Mucosa of stomach (tissue), 1 donor: ENCODE measurements around the gene SH3TC2.

Experiments used
- H3K27me3 ChIP-seq: one replicate; pipeline ENCODE4 v1.7.0; 2013; ENCODE audit warnings: mild to moderate bottlenecking, low read length; ENCODE audit not compliant: control insufficient read depth, insufficient read depth
- H3K36me3 ChIP-seq: one replicate; pipeline ENCODE4 v1.7.0; 2013; ENCODE audit warnings: low read length; ENCODE audit not compliant: control insufficient read depth, insufficient read depth
- H3K4me1 ChIP-seq: one replicate; pipeline ENCODE4 v1.7.0; 2013; ENCODE audit warnings: mild to moderate bottlenecking, low read length; ENCODE audit not compliant: control insufficient read depth, insufficient read depth
- H3K4me3 ChIP-seq: one replicate; pipeline ENCODE4 v1.7.0; 2013; ENCODE audit warnings: low read length
- H3K9ac ChIP-seq: one replicate; pipeline ENCODE4 v1.7.0; 2013; ENCODE audit warnings: mild to moderate bottlenecking, low read length, moderate library complexity
- H3K9me3 ChIP-seq: one replicate; pipeline ENCODE4 v1.7.0; 2013; ENCODE audit warnings: mild to moderate bottlenecking, low read length, moderate library complexity; ENCODE audit not compliant: control insufficient read depth
- donor health status: Pancreatic carcinoma.

SH3TC2 gene

DNA sequence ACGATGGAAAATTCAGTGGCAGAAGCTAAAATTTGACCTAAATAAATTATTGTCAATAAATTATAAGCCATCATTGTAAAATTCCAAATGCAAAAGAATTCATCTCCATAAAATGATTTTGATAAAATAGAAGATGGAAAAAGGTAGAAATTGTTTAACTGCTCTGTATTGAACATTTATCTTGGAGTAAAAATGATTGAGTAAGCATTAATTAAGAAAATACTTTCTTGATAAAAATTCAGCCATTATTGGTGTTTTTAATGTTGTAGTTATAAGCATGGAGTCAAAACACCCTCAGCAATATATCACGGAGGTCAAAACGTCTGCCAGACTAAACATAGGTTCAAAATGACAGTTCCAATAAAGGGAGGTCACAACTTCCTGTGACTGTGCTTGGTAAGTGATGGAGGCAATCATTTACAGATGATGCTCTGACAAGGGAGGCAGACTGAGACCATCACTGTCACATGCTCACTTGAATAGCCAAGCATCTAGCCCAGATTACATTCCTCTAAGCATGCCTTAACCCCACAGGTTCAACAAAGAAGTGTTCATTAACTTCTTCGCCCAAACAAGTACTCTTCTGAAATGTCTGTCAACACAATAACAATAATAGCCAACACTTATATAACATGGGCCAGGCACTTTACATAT lies 69.5 kb downstream of the SH3TC2 start:
- no peak overlapping the region for H3K4me3 ChIP-seq
- H3K27me3 ChIP-seq: no peaks in the 10 kb centered on the region
- no peaks in the 10 kb centered on the region for H3K36me3 ChIP-seq
- no peaks in the 10 kb centered on the region for H3K4me1 ChIP-seq
- no peaks in the 10 kb centered on the region for H3K9me3 ChIP-seq
- no peak overlapping the region for H3K9ac ChIP-seq

GRCh38 chr5:148992265-148992664 lies 70.6 kb downstream of the SH3TC2 start:
- Histone ChIP-seq H3K9me3 (no peaks in the 10 kb centered on the region), H3K36me3 (no peaks in the 10 kb centered on the region), H3K4me1 (no peaks in the 10 kb centered on the region), H3K27me3 (no peaks in the 10 kb centered on the region), H3K9ac (no peak overlapping the region), H3K4me3 (no peak overlapping the region)

DNA sequence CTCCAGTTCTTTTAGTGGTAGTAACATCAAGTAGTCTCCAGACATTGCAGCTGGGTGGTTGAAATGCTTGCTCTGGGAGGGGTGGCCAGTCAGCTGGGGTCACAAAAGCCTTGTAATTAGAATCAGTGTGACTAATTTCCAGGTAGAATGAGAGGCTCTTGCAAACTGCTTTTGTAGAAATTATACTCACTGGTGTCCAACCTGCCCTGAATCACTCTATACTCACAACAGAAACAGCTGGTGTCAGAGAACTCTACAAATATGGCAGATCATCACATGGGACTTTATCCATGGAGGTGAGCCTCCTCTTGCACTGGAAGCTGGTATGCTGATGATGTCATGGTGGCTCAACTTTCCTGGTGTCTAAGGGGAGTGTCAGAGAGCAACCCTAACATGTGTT lies 71.3 kb downstream of the SH3TC2 start:
- Histone ChIP-seq H3K9ac (no peak overlapping the region), H3K4me3 (no peak overlapping the region), H3K9me3 (no peaks in the 10 kb centered on the region), H3K4me1 (no peaks in the 10 kb centered on the region), H3K27me3 (no peaks in the 10 kb centered on the region), H3K36me3 (no peaks in the 10 kb centered on the region)

DNA sequence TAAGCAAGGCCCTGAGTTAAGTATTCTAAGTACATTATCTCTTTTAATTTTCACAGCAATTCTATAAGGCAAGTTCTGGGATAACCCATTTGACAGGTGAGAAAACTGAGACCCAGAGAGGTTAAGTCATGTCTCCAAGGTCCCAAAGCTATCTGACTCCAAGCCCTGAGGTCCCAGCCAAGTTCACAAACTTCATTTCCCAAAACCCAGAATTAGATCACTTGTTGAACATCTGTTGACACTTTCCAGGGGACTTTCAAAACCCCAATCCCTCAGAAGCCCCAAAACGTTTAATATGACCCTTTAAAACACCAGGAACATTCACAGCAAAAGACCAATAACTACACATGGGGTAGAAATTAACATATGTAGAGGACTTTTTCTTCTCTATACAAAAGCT lies 72.0 kb downstream of the SH3TC2 start:
- no peaks in the 10 kb centered on the region for H3K9me3 ChIP-seq
- H3K4me1 ChIP-seq: no peaks in the 10 kb centered on the region
- no peaks in the 10 kb centered on the region for H3K36me3 ChIP-seq
- no peak overlapping the region for H3K9ac ChIP-seq
- H3K4me3 ChIP-seq: no peak overlapping the region
- no peaks in the 10 kb centered on the region for H3K27me3 ChIP-seq

DNA sequence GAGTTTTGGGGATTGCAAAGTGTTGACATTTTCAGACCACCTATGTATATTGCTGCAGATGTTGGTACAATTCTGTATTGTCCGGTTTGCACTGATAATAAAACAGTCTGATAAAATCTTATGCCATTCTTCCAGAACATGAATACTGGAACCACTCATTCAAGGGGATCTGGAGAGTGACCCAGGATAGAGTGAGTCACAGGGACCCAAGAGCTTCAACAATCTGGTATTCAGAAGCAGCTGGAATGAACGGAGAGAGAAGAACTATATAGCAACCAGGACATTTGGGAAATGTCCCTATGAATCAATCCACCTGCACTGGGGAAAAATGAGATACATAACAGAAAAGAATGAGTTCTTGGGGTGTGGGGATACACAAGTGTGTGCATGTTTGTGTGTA lies 73.3 kb downstream of the SH3TC2 start:
- H3K9ac ChIP-seq: no peak overlapping the region
- H3K4me1 ChIP-seq: no peaks in the 10 kb centered on the region

GRCh38 chr5:148988328-148988727 lies 74.5 kb downstream of the SH3TC2 start:
- H3K4me3 ChIP-seq: no peak overlapping the region
- no peak overlapping the region for H3K9ac ChIP-seq
- no peaks in the 10 kb centered on the region for H3K36me3 ChIP-seq
- H3K27me3 ChIP-seq: no peaks in the 10 kb centered on the region
- H3K4me1 ChIP-seq: no peaks in the 10 kb centered on the region
- no peaks in the 10 kb centered on the region for H3K9me3 ChIP-seq

More for the DNA sequence above, 73.3 kb downstream of the SH3TC2 start:
- Histone ChIP-seq H3K9me3 (no peaks in the 10 kb centered on the region), H3K27me3 (no peaks in the 10 kb centered on the region), H3K4me3 (no peak overlapping the region), H3K36me3 (no peaks in the 10 kb centered on the region)

DNA sequence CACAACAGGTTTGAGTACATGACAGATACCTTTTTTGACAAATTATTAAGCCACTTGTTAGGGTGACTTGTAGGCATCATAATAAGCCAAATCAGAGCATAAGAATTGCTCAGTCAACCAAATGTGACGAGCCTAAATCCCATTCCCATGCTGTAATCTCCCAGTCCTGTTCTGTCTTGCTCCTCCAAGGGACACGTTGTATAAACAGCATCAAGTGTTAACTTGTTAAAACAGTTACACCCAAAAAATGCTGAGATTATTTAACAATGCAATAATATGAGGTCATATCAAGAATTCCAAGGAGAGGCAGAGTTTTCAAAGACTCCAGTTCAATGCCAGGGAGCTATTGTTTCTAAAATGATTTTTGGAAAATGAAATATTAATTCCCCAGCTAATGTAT lies 76.2 kb downstream of the SH3TC2 start:
- Histone ChIP-seq H3K4me3 (no peak overlapping the region), H3K36me3 (no peaks in the 10 kb centered on the region), H3K4me1 (no peaks in the 10 kb centered on the region), H3K27me3 (no peaks in the 10 kb centered on the region), H3K9ac (no peak overlapping the region), H3K9me3 (no peaks in the 10 kb centered on the region)

- Histone ChIP-seq H3K4me3 (no peak overlapping the region), H3K4me1 (peaks cover 6% of the 10 kb centered on the region), H3K36me3 (no peaks in the 10 kb centered on the region), H3K9ac (no peak overlapping the region), H3K9me3 (no peaks in the 10 kb centered on the region), H3K27me3 (no peaks in the 10 kb centered on the region)
Observed at GRCh38 chr5:148984345-148984744, 78.5 kb downstream of the SH3TC2 start.

- Histone ChIP-seq H3K9me3 (no peaks in the 10 kb centered on the region), H3K36me3 (no peaks in the 10 kb centered on the region), H3K9ac (no peak overlapping the region), H3K4me1 (peaks cover 21% of the 10 kb centered on the region), H3K4me3 (no peak overlapping the region), H3K27me3 (no peaks in the 10 kb centered on the region)
Observed at GRCh38 chr5:148981353-148981752, 81.5 kb downstream of the SH3TC2 start.

- Histone ChIP-seq H3K27me3 (no peaks in the 10 kb centered on the region), H3K36me3 (no peaks in the 10 kb centered on the region), H3K4me1 (peaks cover 21% of the 10 kb centered on the region), H3K9me3 (no peaks in the 10 kb centered on the region), H3K9ac (no peak overlapping the region), H3K4me3 (no peak overlapping the region)
Observed at GRCh38 chr5:148980731-148981130, 82.1 kb downstream of the SH3TC2 start.

GRCh38 chr5:148979083-148979723 lies 83.7 kb downstream of the SH3TC2 start:
- Histone ChIP-seq H3K4me1 (peaks cover 21% of the 10 kb centered on the region), H3K4me3 (no peak overlapping the region), H3K9ac (no peak overlapping the region), H3K27me3 (no peaks in the 10 kb centered on the region), H3K9me3 (no peaks in the 10 kb centered on the region), H3K36me3 (no peaks in the 10 kb centered on the region)

GRCh38 chr5:148978370-148979082 lies 84.3 kb downstream of the SH3TC2 start:
- H3K4me1 ChIP-seq: peaks cover 21% of the 10 kb centered on the region
- no peaks in the 10 kb centered on the region for H3K27me3 ChIP-seq
- no peak overlapping the region for H3K4me3 ChIP-seq
- H3K36me3 ChIP-seq: no peaks in the 10 kb centered on the region
- no peak overlapping the region for H3K9ac ChIP-seq
- H3K9me3 ChIP-seq: no peaks in the 10 kb centered on the region
